Inferior parietal cortex (tissue), 1 donor: ENCODE data around the gene FBN1.

ENCODE experiments used
- DNase-seq: peaks from one replicate; pipeline ENCODE4 v3.0.0-alpha.2; 2016; ENCODE audit errors: extremely low spot score

Gene FBN1

DNA sequence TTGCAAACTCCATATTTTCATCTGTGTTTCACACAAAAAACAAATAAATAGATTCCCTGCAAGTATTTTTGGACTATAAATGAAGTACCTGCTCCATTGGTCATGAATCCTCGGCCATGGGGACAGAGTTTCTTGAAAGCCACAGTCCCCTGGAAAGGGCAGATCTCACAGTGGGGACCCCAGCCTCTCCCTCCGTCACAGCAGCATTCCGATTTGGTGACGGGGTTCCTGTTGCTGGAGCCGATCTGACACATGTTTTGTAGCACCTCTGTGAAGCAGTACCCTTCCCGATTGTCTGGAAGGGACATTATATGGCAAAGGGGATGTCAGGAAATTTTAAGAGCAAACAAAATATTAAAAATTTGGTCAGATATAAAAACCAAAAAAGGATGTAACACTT is 218.0 kb downstream of the FBN1 start:
- no peak for DNase-seq

DNA sequence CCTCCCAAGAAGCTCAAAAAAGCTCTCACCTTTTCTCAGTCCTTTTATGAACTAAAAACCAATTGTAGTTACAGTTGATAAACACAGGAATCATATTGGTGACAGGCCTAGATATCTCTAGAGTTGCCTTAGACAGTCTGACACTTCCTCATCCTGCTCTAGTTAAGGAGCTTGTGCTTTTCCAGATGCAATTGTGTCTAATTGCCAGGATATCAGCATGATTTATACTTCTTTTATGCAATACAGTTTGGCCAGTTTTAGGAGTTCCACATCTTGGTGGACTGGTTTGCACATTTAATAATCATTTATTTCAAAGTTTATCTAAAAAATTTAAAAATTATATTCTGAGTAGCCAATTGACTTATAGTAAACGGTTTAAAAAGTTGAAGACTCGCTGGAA is 218.6 kb downstream of the FBN1 start:
- no peak for DNase-seq

DNA sequence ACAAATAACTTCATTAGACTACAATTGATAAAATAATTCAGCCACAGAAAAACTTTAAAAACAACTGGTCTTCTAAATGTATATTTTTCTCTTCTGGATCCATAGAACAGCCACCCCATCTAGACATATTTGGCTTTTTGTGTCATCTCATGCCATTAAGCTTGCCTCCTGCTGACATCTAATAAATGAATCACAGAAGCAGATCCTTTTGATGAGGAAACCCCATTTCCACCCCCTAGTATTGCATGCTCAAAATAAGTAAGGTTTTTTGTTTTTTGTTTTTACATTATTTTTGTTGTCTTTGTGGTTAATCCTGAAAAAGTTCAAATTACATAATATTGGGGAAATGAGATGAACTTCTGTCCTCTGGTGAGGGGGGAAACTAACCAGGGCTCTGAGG is 219.5 kb downstream of the FBN1 start:
- DNase-seq: no peak

DNA sequence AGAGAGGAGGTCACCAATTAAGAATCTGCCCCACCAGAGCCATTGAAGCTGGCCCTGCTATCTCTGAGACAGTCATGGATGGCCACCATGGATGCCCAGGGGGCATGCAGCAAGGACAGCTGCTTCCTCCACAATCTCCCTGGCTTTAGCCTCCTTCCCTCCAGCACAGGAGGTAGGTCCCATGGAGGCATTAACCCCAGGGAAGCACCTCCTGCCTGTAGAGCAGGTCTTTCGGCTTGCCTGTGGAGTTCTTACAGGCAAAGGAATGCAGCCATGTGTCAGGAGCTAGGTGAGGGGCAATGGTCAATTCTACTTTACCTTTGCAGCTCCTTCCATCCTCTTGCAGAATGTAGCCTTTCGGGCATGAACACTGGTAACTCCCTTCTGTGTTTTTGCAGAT is 220.5 kb downstream of the FBN1 start:
- DNase-seq: no peak

DNA sequence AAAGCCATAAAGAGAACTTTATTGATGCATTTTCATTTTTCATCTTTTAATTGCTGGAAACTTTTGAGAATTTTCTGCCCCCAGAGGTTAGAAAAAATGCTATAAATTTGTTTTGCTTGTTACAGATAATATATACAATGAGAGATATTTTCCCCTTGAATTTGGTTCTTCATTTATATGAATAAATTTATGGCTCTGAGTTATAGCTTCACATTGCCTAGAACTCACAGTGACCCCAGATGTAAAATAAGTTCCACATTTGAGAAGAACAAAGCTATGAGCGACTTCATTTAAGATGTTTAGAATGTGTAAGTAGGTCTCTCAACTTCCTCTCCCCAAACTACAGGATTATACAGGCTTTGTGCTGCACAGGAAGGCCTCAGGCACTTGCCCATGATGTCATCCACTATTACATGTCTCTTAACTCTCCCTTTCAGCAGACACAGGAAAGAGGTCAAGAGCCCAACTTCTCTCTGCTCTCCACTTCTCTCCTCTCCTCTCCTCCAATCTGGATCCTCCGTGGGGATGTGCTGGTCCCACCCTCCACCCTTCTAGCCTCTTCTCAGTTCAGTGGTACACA is 221.5 kb downstream of the FBN1 start:
- no peak for DNase-seq

DNA sequence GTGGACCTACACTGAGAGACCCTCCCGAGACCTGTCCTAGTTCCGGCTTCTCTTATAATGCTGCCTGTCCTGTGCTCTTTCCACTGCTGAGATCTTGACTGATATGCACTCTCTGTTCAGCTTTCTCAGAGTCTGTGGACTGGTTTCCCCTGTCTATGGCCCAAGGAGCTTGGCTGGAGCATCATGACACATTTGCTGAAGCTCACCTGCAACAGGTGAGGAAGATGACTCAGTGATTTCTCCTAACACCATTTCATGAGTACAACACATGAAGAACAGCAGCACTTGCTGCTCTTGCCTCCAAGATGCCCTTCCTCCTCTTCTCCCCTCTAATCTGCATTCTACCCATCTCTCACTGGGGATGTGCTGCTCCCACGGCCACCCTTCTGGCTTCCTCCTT is 222.2 kb downstream of the FBN1 start:
- no peak for DNase-seq

DNA sequence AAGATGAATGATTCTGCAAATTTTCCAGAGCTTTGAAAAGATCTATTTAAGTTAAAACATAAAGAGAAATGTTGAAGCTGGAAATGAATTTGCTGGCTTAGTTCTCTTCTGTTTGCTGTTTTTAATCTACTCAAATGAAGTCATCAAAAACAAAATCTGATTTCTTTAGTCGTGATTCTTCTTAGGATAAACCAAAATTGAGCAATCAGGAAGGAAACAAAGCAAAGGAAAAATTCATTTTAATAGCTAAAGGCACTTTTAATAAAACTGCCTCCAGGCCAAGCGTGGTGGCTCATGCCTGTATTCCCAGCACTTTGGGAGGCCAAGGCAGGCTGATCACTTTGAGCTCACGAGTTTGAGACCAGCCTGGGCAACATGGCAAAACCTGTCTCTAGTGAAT is 223.1 kb downstream of the FBN1 start:
- DNase-seq: no peak

DNA sequence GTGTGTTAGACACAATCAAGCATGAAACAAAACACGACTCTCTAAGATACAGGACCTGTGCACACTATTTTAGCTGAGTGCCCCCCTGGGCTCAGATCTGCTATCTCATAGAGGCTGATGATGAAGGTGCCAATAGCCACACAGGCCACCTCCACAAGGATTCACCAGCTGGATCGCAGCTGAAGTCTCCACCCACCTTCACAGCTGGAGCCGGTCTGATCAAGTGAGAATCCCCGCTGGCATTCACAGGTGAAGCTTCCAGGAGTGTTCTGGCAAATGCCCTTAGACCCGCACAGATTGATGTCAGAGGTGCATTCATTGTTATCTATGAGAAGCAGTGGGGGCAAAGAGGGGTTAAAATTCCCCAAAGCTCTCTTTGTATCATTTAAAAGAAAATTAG is 224.1 kb downstream of the FBN1 start:
- DNase-seq: no peak

DNA sequence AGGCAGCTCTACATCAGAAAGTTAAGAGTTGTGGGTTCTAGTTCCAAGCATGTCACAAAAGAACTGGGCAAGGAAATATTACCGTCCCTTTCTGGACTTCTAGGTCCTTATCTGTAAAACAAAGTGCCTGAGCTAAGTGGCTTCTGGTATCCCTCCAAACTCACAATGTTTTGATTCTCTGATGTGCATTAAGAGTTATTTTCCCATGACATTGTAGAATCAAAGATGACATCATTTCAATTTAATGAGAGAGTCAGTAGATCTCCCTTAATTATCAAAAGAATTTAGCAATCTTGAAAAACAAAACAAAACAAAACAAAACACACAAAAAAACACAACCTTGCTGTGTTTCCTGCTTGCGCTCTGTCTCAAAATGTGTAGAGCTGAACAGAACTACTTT is 225.6 kb downstream of the FBN1 start:
- DNase-seq: no peak

DNA sequence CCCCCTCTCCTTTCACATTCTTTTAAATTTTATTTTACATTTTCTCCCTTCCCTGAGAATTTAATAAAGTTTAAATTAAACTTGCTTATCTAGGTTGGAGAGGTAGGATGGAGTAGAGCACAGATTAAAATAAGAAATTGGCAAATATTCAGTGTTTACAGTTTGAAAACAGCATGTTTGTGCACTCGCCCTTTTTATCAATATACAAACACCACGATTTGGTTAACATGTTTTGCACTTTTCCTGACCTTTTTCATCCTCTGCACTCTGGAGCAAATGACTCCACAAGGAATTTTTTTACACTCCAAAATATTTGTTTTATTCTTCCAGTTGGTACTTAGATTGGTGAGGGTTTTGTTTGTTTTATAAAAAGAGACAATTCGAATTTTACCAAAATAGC is 227.2 kb downstream of the FBN1 start:
- DNase-seq: no peak

DNA sequence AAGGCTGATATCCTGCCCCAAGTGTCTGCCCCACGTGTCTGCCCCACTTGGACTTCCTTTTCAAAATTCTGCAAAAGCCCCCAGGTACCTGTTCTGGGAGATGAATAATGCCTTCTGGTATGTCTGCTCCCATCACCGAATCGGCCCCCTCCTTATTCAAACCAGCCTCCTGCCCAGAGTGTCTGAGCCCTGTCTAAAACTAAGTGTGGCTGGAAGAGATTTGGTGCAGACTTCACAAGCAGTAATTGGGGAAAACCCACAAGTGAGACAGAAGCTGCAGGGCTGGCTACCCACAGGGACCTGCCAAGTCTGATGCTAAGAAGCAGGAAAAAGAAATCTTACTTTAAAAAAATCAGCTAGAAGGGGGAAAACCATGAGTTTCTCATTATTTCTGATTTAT is 229.2 kb downstream of the FBN1 start:
- DNase-seq: no peak

DNA sequence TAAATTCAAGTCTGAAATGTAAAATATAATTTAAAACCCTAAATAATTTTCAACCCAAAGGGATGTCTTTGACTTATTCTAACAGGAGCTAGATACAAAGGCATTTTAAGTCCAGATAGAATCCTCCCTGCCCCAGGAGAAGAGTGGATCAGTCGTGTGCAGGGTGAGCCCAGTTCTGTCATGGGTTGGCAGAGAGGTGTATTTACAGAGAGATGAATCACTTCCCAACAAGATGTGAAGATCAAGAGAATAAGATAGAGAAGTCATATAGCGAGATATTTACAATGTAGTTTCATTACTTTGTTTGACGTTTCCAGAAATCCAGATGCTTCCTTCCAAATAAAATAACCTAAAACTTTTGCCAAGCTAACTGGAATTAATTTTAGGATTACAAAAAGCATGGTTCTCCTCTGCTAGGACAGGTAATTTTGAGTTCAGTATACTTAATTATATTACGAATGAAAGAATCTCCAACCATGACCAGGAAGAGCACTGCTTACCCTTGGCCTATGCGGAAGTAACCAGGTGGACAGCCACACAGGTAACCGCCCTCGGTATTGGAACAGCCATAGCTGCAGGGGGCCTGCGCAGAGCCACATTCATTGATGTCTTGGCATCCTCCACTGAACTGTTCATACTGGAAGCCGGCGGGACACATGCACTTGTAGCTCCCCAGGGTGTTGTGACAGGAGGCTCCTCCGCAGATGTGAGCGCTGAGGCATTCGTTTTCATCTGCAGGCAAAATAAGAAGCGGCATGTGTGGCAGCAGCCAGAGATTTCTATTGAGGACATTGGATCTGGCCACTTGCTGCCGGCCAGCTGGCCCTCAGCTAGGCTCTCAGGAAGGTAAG is 230.2 kb downstream of the FBN1 start:
- no peak for DNase-seq

DNA sequence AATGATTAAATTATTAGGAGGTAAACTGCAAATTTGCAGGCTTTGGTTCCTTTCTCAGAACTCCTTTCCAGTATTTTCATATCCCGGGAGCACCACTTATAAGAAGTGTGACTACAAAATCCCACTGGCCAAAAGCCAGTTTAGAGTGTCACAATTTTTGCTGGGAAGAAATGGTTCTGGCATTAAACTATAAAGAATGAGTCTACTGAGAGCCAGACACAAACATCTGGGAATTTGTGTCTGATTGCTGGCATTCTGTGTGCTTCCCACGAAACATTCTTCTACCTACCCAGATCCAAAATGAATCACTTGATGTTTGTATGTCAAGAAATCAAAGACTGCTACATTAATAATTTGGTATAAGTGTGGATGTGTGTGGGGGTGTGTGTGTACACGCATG is 231.5 kb downstream of the FBN1 start:
- DNase-seq: no peak

DNA sequence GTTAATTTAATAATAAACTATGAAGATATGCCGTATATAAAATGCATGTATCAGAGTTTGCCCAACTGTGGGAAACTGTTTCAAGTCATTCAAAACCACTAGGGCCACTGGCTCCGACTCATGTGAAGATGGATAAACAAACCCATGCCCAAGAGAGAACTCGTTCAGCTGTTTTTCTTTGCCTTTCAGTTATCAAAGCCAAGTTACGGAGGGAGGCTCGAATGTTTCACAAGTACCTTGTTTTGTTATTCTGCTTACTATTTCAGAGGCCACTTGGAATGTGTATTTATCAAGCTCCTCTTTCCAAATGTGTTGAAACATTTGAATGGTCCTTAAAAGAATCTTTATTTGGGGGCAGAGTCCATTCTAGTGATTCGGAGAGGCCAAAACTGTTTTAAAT is 232.2 kb downstream of the FBN1 start:
- no peak for DNase-seq

DNA sequence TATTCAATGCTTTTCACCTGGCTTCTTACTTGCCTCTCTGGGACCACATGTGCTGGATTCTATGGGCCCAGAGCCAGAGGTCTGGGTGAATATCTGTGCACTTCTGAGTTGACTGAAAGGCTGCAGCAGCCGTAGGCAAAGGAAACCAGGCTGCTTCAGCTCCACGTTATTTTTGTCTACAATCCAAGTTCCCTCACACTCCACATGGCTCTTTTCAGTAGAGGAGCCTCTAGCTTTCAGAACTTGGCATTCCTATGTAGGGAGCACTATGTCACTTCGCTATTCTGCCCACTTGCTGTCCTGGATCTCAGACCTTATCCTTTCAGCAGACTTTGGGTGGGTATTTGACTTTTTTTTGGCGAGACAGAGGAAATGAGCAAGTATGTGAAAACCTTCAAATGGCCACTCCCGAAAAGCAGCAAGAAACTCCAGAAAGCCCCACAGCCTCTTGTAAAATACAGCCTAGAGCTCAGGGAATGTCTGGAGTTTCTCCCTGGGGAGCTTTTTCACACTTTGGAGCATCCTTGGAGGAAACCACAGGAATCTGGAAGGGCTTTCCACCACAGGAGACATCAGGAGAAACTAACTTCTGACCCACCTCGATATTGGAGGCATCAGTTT is 233.4 kb downstream of the FBN1 start:
- DNase-seq: peak; percentile 31

DNA sequence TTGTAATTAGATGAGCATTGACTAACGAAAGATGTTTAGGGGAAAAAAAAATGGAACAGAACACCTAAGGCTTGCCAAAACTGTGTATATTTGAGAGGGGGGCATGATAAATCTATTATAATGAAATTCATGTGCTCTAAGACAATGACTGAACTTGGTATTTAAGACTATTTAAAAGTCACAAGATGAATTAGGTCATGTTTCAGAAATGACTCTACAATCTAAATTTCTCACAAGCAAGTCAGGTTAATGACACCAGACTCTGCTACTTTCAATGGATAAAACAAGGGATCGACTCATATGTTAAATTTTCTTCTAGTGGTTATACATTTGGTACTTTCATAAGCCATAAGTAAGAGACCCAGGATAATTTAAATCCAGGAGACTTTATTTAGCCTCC is 235.9 kb downstream of the FBN1 start:
- DNase-seq: no peak

DNA sequence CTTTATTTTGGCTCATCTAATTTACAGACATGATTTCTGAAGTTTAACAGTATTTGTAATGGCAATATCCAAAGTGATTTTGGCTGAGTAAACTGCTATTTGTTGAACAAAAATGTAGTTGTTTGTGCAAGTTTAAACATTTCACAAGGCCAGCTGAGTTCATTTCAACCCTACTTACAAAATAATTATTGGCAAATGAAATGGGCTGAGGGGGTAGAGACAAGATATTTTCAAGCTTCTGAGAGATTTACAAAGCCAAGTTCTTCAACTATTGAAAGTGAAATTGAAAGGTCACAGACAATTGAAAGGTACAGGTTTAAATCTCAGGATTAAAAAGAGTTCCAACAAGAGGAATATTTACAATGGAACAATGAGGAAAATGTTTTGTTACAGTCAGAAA is 237.2 kb downstream of the FBN1 start:
- DNase-seq: no peak

DNA sequence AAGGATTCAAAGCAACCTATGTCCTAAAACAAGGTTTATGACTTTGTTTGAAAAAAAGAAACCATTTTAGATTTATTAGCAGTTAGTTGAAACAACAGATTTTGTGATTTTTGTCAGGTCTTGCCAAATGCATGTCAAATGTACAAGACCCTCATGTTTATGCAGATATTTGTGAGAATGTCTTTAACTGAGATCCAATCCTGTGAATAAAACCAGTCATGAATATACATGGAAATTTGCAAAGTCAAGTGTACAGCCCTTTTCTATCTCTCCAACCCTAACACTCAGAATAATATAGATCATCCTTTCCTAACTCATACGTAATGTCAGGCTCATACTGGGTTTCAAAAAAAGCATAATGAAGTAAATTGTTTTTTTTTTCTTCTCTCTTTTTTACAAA is 237.9 kb downstream of the FBN1 start:
- DNase-seq: no peak

DNA sequence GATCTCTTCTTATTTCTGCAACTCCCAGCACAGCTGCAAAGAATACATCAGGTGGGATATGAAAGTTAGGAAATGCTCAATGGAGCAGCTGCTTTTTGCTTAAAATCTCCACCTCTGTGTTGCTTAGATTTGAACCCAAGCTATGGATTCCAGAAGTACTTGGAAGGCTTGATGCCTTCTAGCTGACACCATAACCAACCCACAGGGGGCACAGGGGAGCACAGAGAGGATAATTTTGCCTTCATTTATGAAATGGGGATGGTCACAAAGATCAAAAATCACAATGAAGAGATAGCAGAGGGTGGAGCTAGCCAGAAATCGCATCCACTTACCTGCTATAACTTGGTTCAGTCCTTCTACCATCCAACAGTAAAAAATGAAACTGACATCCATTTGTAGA is 238.6 kb downstream of the FBN1 start:
- DNase-seq: no peak

DNA sequence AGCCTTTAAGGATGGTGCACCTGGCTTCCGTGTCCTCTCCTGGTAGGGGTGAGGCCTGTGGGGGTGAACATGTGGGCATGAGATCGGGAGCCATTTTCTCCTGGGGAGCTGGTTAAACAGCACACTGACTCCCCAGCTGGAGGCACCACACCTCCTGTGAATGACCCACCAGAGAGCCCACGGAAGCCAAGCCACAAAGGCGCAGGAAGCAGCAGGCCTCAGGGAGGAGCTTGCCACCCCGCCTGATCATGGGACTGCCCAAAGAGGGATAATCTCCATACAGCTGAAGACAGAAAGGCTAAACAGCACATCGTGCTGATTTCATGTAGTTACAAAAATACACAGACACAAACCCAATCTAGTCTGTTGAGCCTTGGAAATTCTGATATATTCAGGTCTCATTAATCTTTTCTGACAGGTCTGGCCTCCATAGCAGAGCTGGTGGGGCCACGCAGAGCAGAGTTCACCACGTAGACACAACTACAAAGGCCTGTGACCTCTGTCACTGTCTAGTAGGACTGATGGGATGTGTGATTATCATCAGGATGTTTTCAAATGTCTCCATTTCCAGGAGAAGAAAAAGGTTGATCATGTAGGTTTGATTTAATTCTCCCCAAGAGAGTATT is 239.1 kb downstream of the FBN1 start:
- DNase-seq: no peak

DNA sequence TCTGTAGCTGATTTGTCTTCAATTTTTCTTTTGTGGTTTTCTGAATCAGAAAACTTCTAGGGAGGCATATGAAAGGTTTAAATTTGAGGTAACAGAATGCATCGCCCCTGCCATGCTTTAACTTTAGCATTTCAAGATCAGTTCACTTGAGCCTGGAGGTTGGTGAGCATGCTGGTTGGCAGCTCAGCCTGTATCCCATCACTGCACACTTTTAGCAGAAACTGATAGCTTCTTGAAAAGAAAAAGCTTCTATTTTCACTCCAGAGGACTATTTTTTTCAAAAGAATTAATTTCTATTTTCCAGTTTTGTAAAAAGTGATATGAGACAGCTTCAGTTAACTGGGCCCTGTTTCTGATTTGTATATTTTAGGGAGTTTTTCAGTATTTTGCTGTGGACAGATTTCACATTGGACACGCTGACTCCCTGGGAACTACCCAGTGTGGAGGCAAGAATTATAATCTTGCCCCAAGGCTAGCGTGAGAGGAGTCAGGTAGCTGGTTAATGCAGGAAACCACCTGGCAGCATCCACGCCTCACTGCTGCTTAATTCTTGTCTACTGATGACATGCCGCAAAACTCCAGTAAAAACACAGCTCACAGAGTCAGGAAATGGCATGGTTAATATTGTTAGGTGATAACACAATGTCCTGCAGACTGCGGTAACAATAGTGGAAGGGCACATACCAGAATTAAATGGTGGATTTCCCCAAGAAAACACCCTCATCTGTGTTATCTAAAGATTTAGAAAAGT is 242.9 kb downstream of the FBN1 start:
- DNase-seq: no peak

DNA sequence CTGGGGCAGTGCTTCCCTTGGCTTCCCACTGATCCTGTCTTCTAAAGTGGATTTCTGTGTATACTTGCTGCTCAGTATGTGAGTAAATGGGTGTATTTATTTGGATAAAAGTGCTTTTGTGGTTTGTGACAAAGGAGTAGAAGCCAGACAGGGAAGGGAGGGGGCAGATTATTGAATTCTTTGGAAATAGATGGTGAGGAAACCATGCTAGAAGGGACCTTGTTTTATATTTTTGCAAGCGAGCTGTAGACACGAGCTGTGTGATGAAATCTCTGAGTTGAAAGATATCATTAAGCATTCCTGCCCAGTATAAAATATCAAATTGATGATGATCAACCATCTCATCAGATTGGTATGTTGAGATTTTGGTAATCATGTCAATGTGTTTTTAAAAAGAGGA is 245.4 kb downstream of the FBN1 start:
- no peak for DNase-seq
